ENCODE results near the gene OR6S1. TPM values are rescaled to one million over a fixed set of nuclear protein-coding genes. Genes with fewer than 3 reads are reported as not detected.

The OR6S1 gene
- total RNA-seq, 2 experiments from 2014 or later = not detected

GRCh38 chr14:20675669-20676068 lies 34.2 kb upstream of the OR6S1 start:
- H3K9me3 ChIP-seq (ENCODE audit: low read length) = no peaks in the 10 kb centered on the region
- ChIA-PET CTCF (ENCODE audit: unreplicated experiment) (no interaction called here), POLR2A (no interaction called here)
- H3K27ac ChIP-seq (ENCODE audit: low read depth, low read length, poor library complexity, severe bottlenecking) = no peak overlapping the region
- H3K36me3 ChIP-seq (ENCODE audit: insufficient read depth, low read length) = no peaks in the 10 kb centered on the region
- no peaks in the 10 kb centered on the region for H3K79me2 ChIP-seq (ENCODE audit: insufficient read depth, low read depth, low read length)
- BruUV-seq (replicated peaks) = no TSS peak
- intact Hi-C loops (cut with micrococcal nuclease; ENCODE audit: unreplicated experiment) = no loop called here
- no peak overlapping the region for H3K4me3 ChIP-seq (ENCODE audit: low read depth, low read length, poor library complexity, severe bottlenecking)
- no peak overlapping the region for H3K4me2 ChIP-seq (ENCODE audit: low read length)
- no peaks in the 10 kb centered on the region for H3K9me2 ChIP-seq (ENCODE audit: insufficient read depth, low read length)
- H4K20me1 ChIP-seq (ENCODE audit: insufficient read depth, low read length) = peaks cover 3% of the 10 kb centered on the region; the same call in 1 of the 2 replicates
- peaks cover 12% of the 10 kb centered on the region for H3K4me1 ChIP-seq (ENCODE audit: insufficient read depth, low read length, poor library complexity, severe bottlenecking)
- no peak for DNase-seq (ENCODE audit: low spot score)
- H2AFZ ChIP-seq (ENCODE audit: low read length) = no peak overlapping the region
- TF ChIP-seq EZH2phosphoT487 (IDR thresholded peaks at IDR 0.05; ENCODE audit: borderline replicate concordance, low read depth, low read length) = no peak
- no peak for TF ChIP-seq CTCF (conservative IDR thresholded peaks at IDR 0.05; ENCODE audit: low read length)

- no peaks in the 10 kb centered on the region for H3K9me3 ChIP-seq (ENCODE audit: low read length)
- H3K27ac ChIP-seq (ENCODE audit: low read depth, low read length, poor library complexity, severe bottlenecking) = no peak overlapping the region
- H3K4me3 ChIP-seq (ENCODE audit: low read depth, low read length, poor library complexity, severe bottlenecking) = no peak overlapping the region
- H4K20me1 ChIP-seq (ENCODE audit: insufficient read depth, low read length) = no peaks in the 10 kb centered on the region
- H3K9me2 ChIP-seq (ENCODE audit: insufficient read depth, low read length) = no peaks in the 10 kb centered on the region
- no peaks in the 10 kb centered on the region for H3K36me3 ChIP-seq (ENCODE audit: insufficient read depth, low read length)
- BruUV-seq (replicated peaks) = no TSS peak
- intact Hi-C loops (cut with micrococcal nuclease; ENCODE audit: unreplicated experiment) = no loop called here
- CTCF ChIA-PET (ENCODE audit: unreplicated experiment) = no interaction called here
- no peak overlapping the region for H3K4me2 ChIP-seq (ENCODE audit: low read length)
- H2AFZ ChIP-seq (ENCODE audit: low read length) = no peak overlapping the region
- H3K79me2 ChIP-seq (ENCODE audit: insufficient read depth, low read depth, low read length) = no peaks in the 10 kb centered on the region
- POLR2A ChIA-PET = no interaction called here
- peaks cover 19% of the 10 kb centered on the region for H3K4me1 ChIP-seq (ENCODE audit: insufficient read depth, low read length, poor library complexity, severe bottlenecking)
- no peak for DNase-seq (ENCODE audit: low spot score)
- TF ChIP-seq EZH2phosphoT487 (IDR thresholded peaks at IDR 0.05; ENCODE audit: borderline replicate concordance, low read depth, low read length) = no peak
- no peak for TF ChIP-seq CTCF (conservative IDR thresholded peaks at IDR 0.05; ENCODE audit: low read length)
Measured at GRCh38 chr14:20671597-20672283, 30.2 kb upstream of the OR6S1 start.

GRCh38 chr14:20668969-20669368 lies 27.5 kb upstream of the OR6S1 start:
- no peak for DNase-seq (ENCODE audit: low spot score)
- H3K36me3 ChIP-seq (ENCODE audit: insufficient read depth, low read length) = no peaks in the 10 kb centered on the region
- CTCF ChIA-PET (ENCODE audit: unreplicated experiment) = interaction anchor here (1.8 kb wide), 1 partner anchor 13 kb away, joined by 9 read pairs; no protein-coding TSS in a partner anchor
- H3K27ac ChIP-seq (ENCODE audit: low read depth, low read length, poor library complexity, severe bottlenecking) = no peak overlapping the region
- no peak overlapping the region for H3K4me3 ChIP-seq (ENCODE audit: low read depth, low read length, poor library complexity, severe bottlenecking)
- H3K4me1 ChIP-seq (ENCODE audit: insufficient read depth, low read length, poor library complexity, severe bottlenecking) = peaks cover 19% of the 10 kb centered on the region
- no peaks in the 10 kb centered on the region for H3K79me2 ChIP-seq (ENCODE audit: insufficient read depth, low read depth, low read length)
- H3K4me2 ChIP-seq (ENCODE audit: low read length) = peak overlapping the region; percentile 51
- H2AFZ ChIP-seq (ENCODE audit: low read length) = no peak overlapping the region
- no peaks in the 10 kb centered on the region for H3K9me3 ChIP-seq (ENCODE audit: low read length)
- no peaks in the 10 kb centered on the region for H3K9me2 ChIP-seq (ENCODE audit: insufficient read depth, low read length)
- POLR2A ChIA-PET = interaction anchor here (1.1 to 2.5 kb wide), 3 partner anchors 12 to 326 kb away, joined by 3 to 9 read pairs (median 4); no protein-coding TSS in a partner anchor
- H4K20me1 ChIP-seq (ENCODE audit: insufficient read depth, low read length) = no peaks in the 10 kb centered on the region
- no TSS peak for BruUV-seq (replicated peaks)
- TF ChIP-seq CTCF (conservative IDR thresholded peaks at IDR 0.05; ENCODE audit: low read length) (no peak), EZH2phosphoT487 (IDR thresholded peaks at IDR 0.05; ENCODE audit: borderline replicate concordance, low read depth, low read length) (no peak)
- intact Hi-C loops (cut with micrococcal nuclease; ENCODE audit: unreplicated experiment) = loop anchor here (1.0 kb wide), 2 partner anchors 14 to 56 kb away; no protein-coding TSS in a partner anchor
